Liver (tissue), 9 donors: Measurements from ENCODE around the gene TTI1. TPM values are rescaled to one million over a fixed set of nuclear protein-coding genes. Genes with fewer than 3 reads are reported as not detected.

Experiments used
- DNase-seq: peaks from one replicate; pipeline ENCODE4 v3.0.0-alpha.2; 2017; ENCODE audit warnings: low spot score
- H3K27ac ChIP-seq, 2 donors: one replicate each; pipeline ENCODE4 v1.7.0; 2013; ENCODE audit warnings: inconsistent platforms in 2 of 2, low read length in 2 of 2, control low read depth in 1 of 2, low read depth in 1 of 2, mild to moderate bottlenecking in 1 of 2
- H3K27me3 ChIP-seq, 4 donors: one replicate each; pipeline versions ENCODE4 v1.6.1 to v1.7.0; 2013; ENCODE audit warnings: low read length in 3 of 4, inconsistent platforms in 1 of 4, mild to moderate bottlenecking in 1 of 4, moderate library complexity in 1 of 4; ENCODE audit not compliant: control insufficient read depth in 4 of 4, insufficient read depth in 4 of 4
- H3K36me3 ChIP-seq, 4 donors: one replicate each; pipeline versions ENCODE4 v1.6.1 to v1.7.0; 2013; ENCODE audit warnings: low read length in 3 of 4, mild to moderate bottlenecking in 3 of 4, low read depth in 1 of 4, moderate library complexity in 1 of 4; ENCODE audit not compliant: control insufficient read depth in 4 of 4, insufficient read depth in 3 of 4
- H3K4me1 ChIP-seq, 4 donors: one replicate each; pipeline versions ENCODE4 v1.6.1 to v1.7.0; 2013; ENCODE audit warnings: low read length in 3 of 4, mild to moderate bottlenecking in 3 of 4, moderate library complexity in 1 of 4; ENCODE audit not compliant: control insufficient read depth in 4 of 4, insufficient read depth in 4 of 4
- H3K4me3 ChIP-seq, 3 donors: one replicate each; pipeline versions ENCODE4 v1.6.1 to v1.7.0; 2013; ENCODE audit warnings: low read length in 3 of 3, control low read depth in 1 of 3, low read depth in 1 of 3, mild to moderate bottlenecking in 1 of 3
- H3K9ac ChIP-seq, 2 donors: one replicate each; pipeline ENCODE4 v1.7.0; 2013; ENCODE audit warnings: low read length in 2 of 2, mild to moderate bottlenecking in 2 of 2, moderate library complexity in 2 of 2, control low read depth in 1 of 2, low read depth in 1 of 2
- H3K9me3 ChIP-seq, 4 donors: one replicate each; pipeline versions ENCODE4 v1.6.1 to v1.7.0; 2013; ENCODE audit warnings: low read length in 3 of 4; ENCODE audit not compliant: control insufficient read depth in 4 of 4
- ATF3 ChIP-seq: IDR thresholded peaks from 2 replicates; pipeline ENCODE4 v1.6.1; 2016; ENCODE audit warnings: antibody characterized with exemption
- CTCF ChIP-seq: fragments of 150-350 bp; IDR thresholded peaks from 2 replicates; pipeline ENCODE4 v1.5.1; 2017; ENCODE audit warnings: improper control_type of control experiment, low read depth, low read length; ENCODE audit not compliant: missing input control
- EGR1 ChIP-seq, 2 donors: IDR thresholded peaks; 2 replicates each; pipeline ENCODE4 v1.6.1; 2016 to 2018; ENCODE audit warnings: antibody characterized with exemption in 2 of 2, low read depth in 2 of 2
- FOXA1 ChIP-seq: IDR thresholded peaks from 2 replicates; pipeline ENCODE4 v1.6.1; 2016; ENCODE audit warnings: antibody characterized with exemption
- FOXA2 ChIP-seq: IDR thresholded peaks from 2 replicates; pipeline ENCODE4 v1.6.1; 2016; ENCODE audit warnings: antibody characterized with exemption
- GABPA ChIP-seq, 2 donors: IDR thresholded peaks in 1 of 2; conservative IDR thresholded peaks in 1 of 2; 2 replicates each; pipeline ENCODE4 v1.6.1; 2016; ENCODE audit warnings: antibody characterized with exemption in 2 of 2, mild to moderate bottlenecking in 1 of 2, moderate library complexity in 1 of 2
- HNF4A ChIP-seq, 2 donors: conservative IDR thresholded peaks; 2 replicates each; pipeline ENCODE4 v1.6.1; 2016; ENCODE audit warnings: antibody characterized with exemption in 2 of 2, mild to moderate bottlenecking in 2 of 2
- HNF4G ChIP-seq: IDR thresholded peaks from 2 replicates; pipeline ENCODE4 v1.6.1; 2016; ENCODE audit warnings: antibody characterized with exemption
- JUND ChIP-seq, 2 donors: IDR thresholded peaks; 2 replicates each; pipeline ENCODE4 v1.6.1; 2016; ENCODE audit warnings: antibody characterized with exemption in 2 of 2
- MAX ChIP-seq: IDR thresholded peaks from 2 replicates; pipeline ENCODE4 v1.6.1; 2016; ENCODE audit warnings: antibody characterized with exemption
- NR2F2 ChIP-seq: IDR thresholded peaks from 2 replicates; pipeline ENCODE4 v1.6.1; 2016; ENCODE audit warnings: antibody characterized with exemption
- RAD21 ChIP-seq, 2 donors: IDR thresholded peaks; 2 replicates each; pipeline ENCODE4 v1.6.1; 2016; ENCODE audit warnings: antibody characterized with exemption in 2 of 2, mild to moderate bottlenecking in 2 of 2
- REST ChIP-seq: IDR thresholded peaks from 2 replicates; pipeline ENCODE4 v1.6.1; 2016; ENCODE audit warnings: antibody characterized with exemption, mild to moderate bottlenecking
- RXRA ChIP-seq, 2 donors: IDR thresholded peaks; 2 replicates each; pipeline ENCODE4 v1.6.1; 2017 to 2018; ENCODE audit warnings: antibody characterized with exemption in 2 of 2, mild to moderate bottlenecking in 1 of 2
- SP1 ChIP-seq: IDR thresholded peaks from 2 replicates; pipeline ENCODE4 v1.6.1; 2018; ENCODE audit warnings: antibody characterized with exemption, mild to moderate bottlenecking
- TAF1 ChIP-seq: conservative IDR thresholded peaks from 2 replicates; pipeline ENCODE4 v1.6.1; 2016; ENCODE audit warnings: antibody characterized with exemption, mild to moderate bottlenecking
- YY1 ChIP-seq: IDR thresholded peaks from 2 replicates; pipeline ENCODE4 v1.6.1; 2016; ENCODE audit warnings: antibody characterized with exemption, mild to moderate bottlenecking
- ZBTB33 ChIP-seq: IDR thresholded peaks from 2 replicates; pipeline ENCODE4 v1.6.1; 2016; ENCODE audit warnings: antibody characterized with exemption
- WGBS: extraction: QIAGEN DNeasy Blood & Tissue Kit; methylation state at CpG from one replicate; pipeline ENCODE4 v1.1.7; 2013; 5-methylcytosine and 5-hydroxymethylcytosine counted together
- polyA plus RNA-seq, 2 donors: library from polyadenylated mRNA; stranded (reverse) in 1 of 2; unstranded in 1 of 2; fragments of 200-250 nt in 1 of 2; fragments of >200 nt in 1 of 2; fragmentation: Nextera tagmentation in 1 of 2; extraction: Ambion mirVana in 1 of 2; gene quantifications; one replicate each; pipeline versions ENCODE4 v1.2.1 to v1.2.3, GENCODE V29; 2013 to 2015
- total RNA-seq, 2 donors: library from RNA; depleted of rRNA; stranded (reverse); fragments of >200 nt; gene quantifications; one replicate each; pipeline ENCODE4 v1.2.3, GENCODE V29; 2014
- donor health status: healthy.
- donor health status: healthy.
- donor health status: healthy.
- donor health status: healthy.
- donor health status: healthy.

The TTI1 gene
- total and polyA plus RNA-seq, 4 donors, result 4.6 to 20.4 (median 11.3) TPM

- Histone ChIP-seq H3K4me1 (no peaks in the 10 kb centered on the region), H3K9me3 (no peaks in the 10 kb centered on the region), H3K36me3 (no peaks in the 10 kb centered on the region), H3K9ac (no peak overlapping the region), H3K27ac (no peak overlapping the region), H3K4me3 (no peak overlapping the region), H3K27me3 (no peaks in the 10 kb centered on the region)
- no peak for TF ChIP-seq RXRA (IDR thresholded peaks at IDR 0.05)
- TF ChIP-seq HNF4A (conservative IDR thresholded peaks at IDR 0.05), result no peak
- TF ChIP-seq ATF3, result no peak
- no peak for TF ChIP-seq HNF4G
- no peak for TF ChIP-seq JUND (IDR thresholded peaks at IDR 0.05)
- no peak for TF ChIP-seq RAD21 (IDR thresholded peaks at IDR 0.05)
- TF ChIP-seq SP1, result no peak
- TF ChIP-seq REST, result no peak
- no peak for TF ChIP-seq YY1
- TF ChIP-seq CTCF, result no peak
- TF ChIP-seq MAX, result no peak
- no peak for TF ChIP-seq TAF1
- no peak for DNase-seq
- WGBS, result 97% methylated on average over 5 of the region's 5 CpGs
Observed at GRCh38 chr20:37971561-37972127, 61.6 kb downstream of the TTI1 start.

GRCh38 chr20:37970856-37971245, 62.4 kb downstream of the TTI1 start:
- no peak overlapping the region for H3K4me3 ChIP-seq
- H3K9ac ChIP-seq, result no peak overlapping the region
- H3K27ac ChIP-seq, result no peak overlapping the region
- H3K4me1 ChIP-seq, result no peaks in the 10 kb centered on the region
- H3K36me3 ChIP-seq, result no peaks in the 10 kb centered on the region
- DNase-seq, result no peak
- no peaks in the 10 kb centered on the region for H3K9me3 ChIP-seq
- no peaks in the 10 kb centered on the region for H3K27me3 ChIP-seq
- TF ChIP-seq GABPA (IDR thresholded peaks at IDR 0.05 in 1 of 2, conservative IDR thresholded peaks at IDR 0.05 in 1 of 2) (no peak), ATF3 (no peak), FOXA2 (no peak), TAF1 (no peak), HNF4G (no peak), YY1 (no peak), NR2F2 (no peak), RXRA (IDR thresholded peaks at IDR 0.05) (no peak), RAD21 (IDR thresholded peaks at IDR 0.05) (no peak), JUND (IDR thresholded peaks at IDR 0.05) (no peak), MAX (no peak), HNF4A (conservative IDR thresholded peaks at IDR 0.05) (no peak), FOXA1 (no peak), SP1 (no peak), ZBTB33 (no peak), CTCF (no peak), EGR1 (IDR thresholded peaks at IDR 0.05; ENCODE audit: low read depth in 2 of 2) (no peak)
